ENCODE results near the gene AOPEP.

AOPEP gene

DNA sequence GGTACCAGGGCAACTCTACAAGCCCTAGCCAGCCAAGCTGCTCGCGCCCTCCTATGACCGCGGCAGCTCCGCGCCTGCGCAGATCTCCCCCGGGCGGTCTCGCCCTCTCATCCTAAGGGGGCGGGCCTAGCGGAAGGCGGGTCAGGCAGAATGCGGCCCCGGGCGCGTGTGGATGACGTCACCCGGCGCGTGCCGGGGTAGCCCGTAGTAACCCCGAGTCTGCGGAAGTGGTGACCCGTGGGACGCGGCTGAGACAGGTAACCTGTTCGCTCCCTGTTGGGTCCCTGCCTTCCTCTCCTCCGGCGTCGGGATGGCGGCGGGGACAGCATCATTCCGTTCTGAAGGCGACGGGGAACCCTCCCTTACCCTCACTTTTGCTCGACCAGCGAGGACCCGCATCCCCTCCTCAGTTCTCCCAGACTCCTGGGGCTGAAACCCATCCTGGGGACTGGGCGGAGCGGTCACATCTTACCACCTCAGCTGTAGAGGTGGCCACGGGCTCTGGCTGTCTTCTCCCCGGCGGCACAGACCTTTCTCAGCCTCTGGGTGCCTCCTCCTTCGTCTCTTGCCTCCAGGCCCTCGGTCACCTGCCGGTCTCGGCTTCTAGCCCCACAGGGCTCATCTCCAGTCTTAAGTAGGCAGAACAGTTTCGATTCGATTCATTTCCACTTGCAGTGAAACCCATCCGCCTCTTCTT lies at the start of gene AOPEP:
Gene AOPEP (plus strand): TSS at position 205 of the 697 bp plus-strand sequence. CDS start 33,085 bp downstream, outside the sequence.
- peak; percentile 98 for DNase-seq (ENCODE audit: low spot score)
- TF ChIP-seq, protein P1, sequence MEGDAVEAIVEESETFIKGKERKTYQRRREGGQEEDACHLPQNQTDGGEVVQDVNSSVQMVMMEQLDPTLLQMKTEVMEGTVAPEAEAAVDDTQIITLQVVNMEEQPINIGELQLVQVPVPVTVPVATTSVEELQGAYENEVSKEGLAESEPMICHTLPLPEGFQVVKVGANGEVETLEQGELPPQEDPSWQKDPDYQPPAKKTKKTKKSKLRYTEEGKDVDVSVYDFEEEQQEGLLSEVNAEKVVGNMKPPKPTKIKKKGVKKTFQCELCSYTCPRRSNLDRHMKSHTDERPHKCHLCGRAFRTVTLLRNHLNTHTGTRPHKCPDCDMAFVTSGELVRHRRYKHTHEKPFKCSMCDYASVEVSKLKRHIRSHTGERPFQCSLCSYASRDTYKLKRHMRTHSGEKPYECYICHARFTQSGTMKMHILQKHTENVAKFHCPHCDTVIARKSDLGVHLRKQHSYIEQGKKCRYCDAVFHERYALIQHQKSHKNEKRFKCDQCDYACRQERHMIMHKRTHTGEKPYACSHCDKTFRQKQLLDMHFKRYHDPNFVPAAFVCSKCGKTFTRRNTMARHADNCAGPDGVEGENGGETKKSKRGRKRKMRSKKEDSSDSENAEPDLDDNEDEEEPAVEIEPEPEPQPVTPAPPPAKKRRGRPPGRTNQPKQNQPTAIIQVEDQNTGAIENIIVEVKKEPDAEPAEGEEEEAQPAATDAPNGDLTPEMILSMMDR (IDR thresholded peaks at IDR 0.05; ENCODE audit: extremely low read depth, insufficient read depth, missing control alignments): no peak
- in situ Hi-C loops (cut with MboI; ENCODE audit: low pct_unique_long_range_greater_than_20kb, low sequenced_read_pairs, unreplicated experiment): no loop called here

GRCh38 chr9:94677929-94678328 lies 48.6 kb upstream of the AOPEP start:
- TF ChIP-seq, protein P1 (IDR thresholded peaks at IDR 0.05; ENCODE audit: extremely low read depth, insufficient read depth, missing control alignments): no peak
- DNase-seq (ENCODE audit: low spot score): no peak
- in situ Hi-C loops (cut with MboI; ENCODE audit: low pct_unique_long_range_greater_than_20kb, low sequenced_read_pairs, unreplicated experiment): no loop called here

DNA sequence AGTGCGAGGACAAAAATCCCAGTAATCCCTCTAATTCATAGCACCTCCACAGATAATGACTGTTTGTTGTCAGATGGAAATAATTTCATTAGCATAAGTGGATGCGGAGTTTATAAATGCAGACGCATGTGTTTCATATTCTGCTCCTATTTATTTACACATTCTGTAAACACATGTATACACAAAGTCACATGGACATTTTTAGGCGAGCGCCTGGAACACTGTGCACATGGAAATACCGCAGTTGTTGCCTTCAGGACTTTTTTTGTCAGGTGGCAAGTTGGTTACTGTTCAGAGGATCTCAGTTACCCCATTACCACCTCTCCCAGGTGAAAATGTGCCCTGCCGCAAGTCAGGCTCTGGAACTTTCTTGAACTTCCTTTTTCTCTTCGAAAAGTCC lies 46.9 kb upstream of the AOPEP start:
- no peak for DNase-seq (ENCODE audit: low spot score)
- TF ChIP-seq, protein P1 (IDR thresholded peaks at IDR 0.05; ENCODE audit: extremely low read depth, insufficient read depth, missing control alignments): no peak
- in situ Hi-C loops (cut with MboI; ENCODE audit: low pct_unique_long_range_greater_than_20kb, low sequenced_read_pairs, unreplicated experiment): no loop called here

DNA sequence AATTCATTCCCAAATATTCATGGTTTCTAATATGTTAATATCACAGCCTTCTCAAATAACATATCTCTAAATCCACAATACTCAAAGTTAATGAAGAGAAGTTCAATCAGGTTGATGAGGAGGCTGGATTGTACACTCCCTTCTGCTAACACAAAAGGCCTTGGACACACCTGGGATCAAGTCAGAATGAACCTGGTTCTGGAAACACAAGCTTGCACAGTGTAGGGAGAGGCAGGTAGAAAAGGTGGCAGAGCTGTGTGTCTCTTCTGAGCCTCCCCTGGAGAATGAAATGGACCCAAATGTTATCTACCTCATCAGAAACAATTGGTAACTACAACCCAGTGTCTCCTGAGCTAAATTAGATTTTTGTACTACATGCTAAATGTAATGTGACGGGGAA lies 46.5 kb upstream of the AOPEP start:
- DNase-seq (ENCODE audit: low spot score): no peak
- in situ Hi-C loops (cut with MboI; ENCODE audit: low pct_unique_long_range_greater_than_20kb, low sequenced_read_pairs, unreplicated experiment): loop anchor here (5.0 kb wide), 1 partner anchor 447 kb away; no protein-coding TSS in a partner anchor
- TF ChIP-seq, protein P1 (IDR thresholded peaks at IDR 0.05; ENCODE audit: extremely low read depth, insufficient read depth, missing control alignments): no peak

DNA sequence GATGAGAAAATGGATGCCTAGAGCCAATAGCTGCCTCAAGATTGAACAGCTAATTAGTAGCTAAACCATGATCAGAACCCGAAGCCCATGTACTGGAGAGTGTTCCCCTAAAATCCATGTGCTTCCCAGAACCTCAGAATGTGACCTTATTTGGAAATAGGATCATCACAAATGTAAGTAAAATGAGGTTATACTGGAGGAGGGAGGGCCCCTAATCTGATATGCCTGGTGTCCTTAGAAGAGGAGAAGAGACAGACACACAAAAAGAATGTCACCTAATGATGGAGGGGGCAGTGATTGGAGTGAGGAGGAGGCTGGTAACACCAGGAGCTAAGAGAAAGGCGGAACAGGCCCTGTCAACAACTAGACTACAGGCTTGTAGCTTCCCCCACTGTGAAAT lies 45.9 kb upstream of the AOPEP start:
- in situ Hi-C loops (cut with MboI; ENCODE audit: low pct_unique_long_range_greater_than_20kb, low sequenced_read_pairs, unreplicated experiment): loop anchor here (5.0 kb wide), 1 partner anchor 447 kb away; no protein-coding TSS in a partner anchor
- TF ChIP-seq, protein P1 (IDR thresholded peaks at IDR 0.05; ENCODE audit: extremely low read depth, insufficient read depth, missing control alignments): no peak

DNA sequence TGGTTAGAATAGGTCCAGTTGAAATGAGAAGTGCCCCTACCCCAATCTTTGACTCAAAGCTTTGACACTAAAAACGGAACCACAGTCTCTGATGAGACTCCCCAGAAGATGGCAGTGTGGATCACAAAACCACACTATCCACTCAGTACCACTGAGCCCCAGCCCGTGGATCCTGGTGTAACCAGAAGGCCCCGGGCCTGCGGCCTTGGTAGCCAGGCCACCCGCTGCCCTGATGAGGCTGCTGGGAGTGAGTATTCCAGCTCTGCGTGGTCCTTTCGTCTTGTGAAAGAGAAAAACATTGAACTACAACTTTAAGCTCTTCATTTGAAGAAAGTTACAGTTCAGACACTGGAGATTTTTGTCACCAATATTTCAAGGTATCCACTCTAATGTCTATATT lies 45.0 kb upstream of the AOPEP start:
- in situ Hi-C loops (cut with MboI; ENCODE audit: low pct_unique_long_range_greater_than_20kb, low sequenced_read_pairs, unreplicated experiment): loop anchor here (5.0 kb wide), 1 partner anchor 446 kb away; no protein-coding TSS in a partner anchor
- DNase-seq (ENCODE audit: low spot score): peak; percentile 78
- TF ChIP-seq, protein P1 (IDR thresholded peaks at IDR 0.05; ENCODE audit: extremely low read depth, insufficient read depth, missing control alignments): peak; percentile 70

More for the DNA sequence above, 45.9 kb upstream of the AOPEP start:
- DNase-seq (ENCODE audit: low spot score): no peak

Data from GM13977 (cell line).